Measurements from ENCODE around the gene INSIG1. TPM values are rescaled to one million over a fixed set of nuclear protein-coding genes. Genes with fewer than 3 reads are reported as not detected.

The INSIG1 gene
- total RNA-seq, 1 donor from 2014 or later: 302 TPM

GRCh38 chr7:155254018-155254417, 43.7 kb upstream of the INSIG1 start:
- TF ChIP-seq, protein P1, sequence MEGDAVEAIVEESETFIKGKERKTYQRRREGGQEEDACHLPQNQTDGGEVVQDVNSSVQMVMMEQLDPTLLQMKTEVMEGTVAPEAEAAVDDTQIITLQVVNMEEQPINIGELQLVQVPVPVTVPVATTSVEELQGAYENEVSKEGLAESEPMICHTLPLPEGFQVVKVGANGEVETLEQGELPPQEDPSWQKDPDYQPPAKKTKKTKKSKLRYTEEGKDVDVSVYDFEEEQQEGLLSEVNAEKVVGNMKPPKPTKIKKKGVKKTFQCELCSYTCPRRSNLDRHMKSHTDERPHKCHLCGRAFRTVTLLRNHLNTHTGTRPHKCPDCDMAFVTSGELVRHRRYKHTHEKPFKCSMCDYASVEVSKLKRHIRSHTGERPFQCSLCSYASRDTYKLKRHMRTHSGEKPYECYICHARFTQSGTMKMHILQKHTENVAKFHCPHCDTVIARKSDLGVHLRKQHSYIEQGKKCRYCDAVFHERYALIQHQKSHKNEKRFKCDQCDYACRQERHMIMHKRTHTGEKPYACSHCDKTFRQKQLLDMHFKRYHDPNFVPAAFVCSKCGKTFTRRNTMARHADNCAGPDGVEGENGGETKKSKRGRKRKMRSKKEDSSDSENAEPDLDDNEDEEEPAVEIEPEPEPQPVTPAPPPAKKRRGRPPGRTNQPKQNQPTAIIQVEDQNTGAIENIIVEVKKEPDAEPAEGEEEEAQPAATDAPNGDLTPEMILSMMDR (IDR thresholded peaks at IDR 0.05; ENCODE audit: insufficient read depth, low read length, poor library complexity, severe bottlenecking): no peak
- no peak for DNase-seq (ENCODE audit: low read depth)
- H3K27me3 ChIP-seq (ENCODE audit: control insufficient read depth, insufficient read depth, low read length): no peaks in the 10 kb centered on the region
- no peaks in the 10 kb centered on the region for H3K36me3 ChIP-seq (ENCODE audit: control insufficient read depth, insufficient read depth, low read length)
- no peak overlapping the region for H3K4me3 ChIP-seq (ENCODE audit: low read depth, low read length)

GRCh38 chr7:155255071-155255470, 42.6 kb upstream of the INSIG1 start:
- Histone ChIP-seq H3K4me3 (ENCODE audit: low read depth, low read length) (no peak overlapping the region), H3K27me3 (ENCODE audit: control insufficient read depth, insufficient read depth, low read length) (no peaks in the 10 kb centered on the region), H3K36me3 (ENCODE audit: control insufficient read depth, insufficient read depth, low read length) (no peaks in the 10 kb centered on the region)
- no peak for DNase-seq (ENCODE audit: low read depth)
- TF ChIP-seq, protein P1 (IDR thresholded peaks at IDR 0.05; ENCODE audit: insufficient read depth, low read length, poor library complexity, severe bottlenecking): no peak

DNA sequence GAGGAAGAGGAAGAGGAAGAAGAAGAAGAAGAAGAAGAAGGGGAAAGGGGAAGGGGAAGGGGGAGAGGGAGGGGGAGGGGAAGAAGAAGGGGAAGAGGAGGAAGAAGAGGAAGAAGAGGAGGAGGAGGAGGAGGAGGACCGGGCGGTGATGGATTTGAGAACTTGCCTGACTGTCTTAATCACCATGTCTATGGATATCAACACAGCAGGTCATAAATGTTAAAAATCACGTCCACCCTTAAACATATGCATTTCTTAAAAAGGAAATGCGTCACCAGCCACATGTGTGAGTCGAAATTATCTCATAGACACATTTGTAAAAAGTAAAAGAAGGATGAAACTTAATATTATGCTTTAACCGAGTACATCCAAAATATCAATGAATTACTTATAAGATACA, 42.1 kb upstream of the INSIG1 start:
- Histone ChIP-seq H3K36me3 (ENCODE audit: control insufficient read depth, insufficient read depth, low read length) (no peaks in the 10 kb centered on the region), H3K27me3 (ENCODE audit: control insufficient read depth, insufficient read depth, low read length) (no peaks in the 10 kb centered on the region), H3K4me3 (ENCODE audit: low read depth, low read length) (no peak overlapping the region)
- DNase-seq (ENCODE audit: low read depth): no peak
- TF ChIP-seq, protein P1 (IDR thresholded peaks at IDR 0.05; ENCODE audit: insufficient read depth, low read length, poor library complexity, severe bottlenecking): no peak

GRCh38 chr7:155256081-155256760, 41.5 kb upstream of the INSIG1 start:
- DNase-seq (ENCODE audit: low read depth): no peak
- H3K4me3 ChIP-seq (ENCODE audit: low read depth, low read length): no peak overlapping the region
- H3K36me3 ChIP-seq (ENCODE audit: control insufficient read depth, insufficient read depth, low read length): no peaks in the 10 kb centered on the region
- no peaks in the 10 kb centered on the region for H3K27me3 ChIP-seq (ENCODE audit: control insufficient read depth, insufficient read depth, low read length)
- TF ChIP-seq, protein P1 (IDR thresholded peaks at IDR 0.05; ENCODE audit: insufficient read depth, low read length, poor library complexity, severe bottlenecking): no peak

DNA sequence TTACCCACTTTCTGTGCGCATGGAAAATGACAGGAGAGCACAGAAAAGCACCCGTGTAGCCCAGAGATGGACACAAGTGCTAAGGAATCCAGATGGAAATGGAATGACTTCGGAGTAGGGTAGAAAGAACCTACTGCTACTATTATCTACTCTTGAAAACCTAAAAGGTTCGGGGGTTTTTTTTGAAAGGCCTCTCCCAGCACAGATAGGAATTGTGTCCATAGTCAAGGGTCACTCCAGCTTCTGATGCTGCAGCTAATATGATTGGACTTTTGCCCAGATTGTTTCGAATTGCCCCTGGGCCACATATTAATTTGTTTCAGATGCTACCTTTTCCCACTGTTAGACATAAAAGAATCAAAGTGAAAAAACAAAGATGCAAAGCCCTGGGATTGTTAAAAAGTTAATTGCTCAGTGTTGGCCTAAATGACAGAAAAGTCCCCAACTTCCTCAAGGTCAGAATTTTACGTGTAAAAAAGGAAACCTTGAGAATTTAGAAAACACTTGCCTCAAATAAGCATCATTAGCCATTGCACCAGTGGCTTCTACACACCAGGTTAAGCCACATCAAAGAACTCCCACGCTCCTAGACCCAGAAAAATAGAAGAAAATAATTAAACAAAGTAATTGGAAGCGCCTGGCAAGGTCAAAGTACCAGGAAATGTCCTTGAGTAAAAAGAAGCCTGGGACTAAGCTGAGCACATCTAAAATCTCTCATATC, 40.8 kb upstream of the INSIG1 start:
- TF ChIP-seq, protein P1 (IDR thresholded peaks at IDR 0.05; ENCODE audit: insufficient read depth, low read length, poor library complexity, severe bottlenecking): no peak
- Histone ChIP-seq H3K36me3 (ENCODE audit: control insufficient read depth, insufficient read depth, low read length) (no peaks in the 10 kb centered on the region), H3K27me3 (ENCODE audit: control insufficient read depth, insufficient read depth, low read length) (no peaks in the 10 kb centered on the region), H3K4me3 (ENCODE audit: low read depth, low read length) (no peak overlapping the region)
- DNase-seq (ENCODE audit: low read depth): no peak
